ENCODE measurements around the gene PCDH9. TPM values are rescaled to one million over a fixed set of nuclear protein-coding genes. Genes with fewer than 3 reads are reported as not detected.

PCDH9 gene
- polyA plus RNA-seq, 3 donors, result 0.03 TPM; not detected in 1

- Histone ChIP-seq H3K4me3 (replicated peaks in 1 of 3; ENCODE audit: low read depth in 2 of 3, low read length in 3 of 3) (no peak overlapping the region), H3K4me2 (replicated peaks; ENCODE audit: extremely low read depth, low read length, poor library complexity, severe bottlenecking) (no peak overlapping the region), H3K9ac (ENCODE audit: insufficient read depth, low read length, poor library complexity, severe bottlenecking) (no peak overlapping the region), H3K27me3 (ENCODE audit: control insufficient read depth in 2 of 2, insufficient read depth in 2 of 2, low read length in 2 of 2) (no peaks in the 10 kb centered on the region), H3K36me3 (replicated peaks in 1 of 2; ENCODE audit: control insufficient read depth in 1 of 2, insufficient read depth in 2 of 2, low read length in 2 of 2) (no peaks in the 10 kb centered on the region), H3K79me2 (ENCODE audit: insufficient read depth, low read length) (no peaks in the 10 kb centered on the region), H3K9me3 (replicated peaks in 1 of 2; ENCODE audit: control insufficient read depth in 1 of 2, insufficient read depth in 1 of 2, low read length in 2 of 2) (peaks cover 0 to 12% of the 10 kb centered on the region in 2 donors), H3K4me1 (ENCODE audit: control insufficient read depth in 1 of 2, insufficient read depth in 2 of 2, low read length in 2 of 2) (peaks cover 9 to 15% of the 10 kb centered on the region in 2 donors), H2AFZ (ENCODE audit: insufficient read depth, low read depth, low read length, poor library complexity, severe bottlenecking) (no peak overlapping the region), H3K27ac (ENCODE audit: low read depth in 1 of 2, low read length in 2 of 2) (no peak overlapping the region), H4K20me1 (ENCODE audit: insufficient read depth, low read length) (no peaks in the 10 kb centered on the region)
- Mint-ChIP-seq H3K27ac (no peak overlapping the region), H3K27me3 (ENCODE audit: low read depth in 3 of 3) (no peaks in the 10 kb centered on the region), H3K4me3 (no peak overlapping the region), H3K36me3 (no peaks in the 10 kb centered on the region), H3K9me3 (peaks cover 4 to 18% (median 13%) of the 10 kb centered on the region in 7 donors), H3K4me1 (peaks cover 19% of the 10 kb centered on the region)
- TF ChIP-seq CTCF (IDR thresholded peaks at IDR 0.05), result no peak
- whole genome bisulfite sequencing (ENCODE audit: insufficient coverage), result 97% methylated on average over 26 of the region's 26 CpGs
- DNase-seq, result no peak
- intact Hi-C loops (cut with micrococcal nuclease), result no loop called here
Measured at GRCh38 chr13:66560991-66561390, 669.1 kb downstream of the PCDH9 start.

GRCh38 chr13:66560189-66560588, 669.9 kb downstream of the PCDH9 start:
- H3K79me2 ChIP-seq (ENCODE audit: insufficient read depth, low read length), result no peaks in the 10 kb centered on the region
- Mint-ChIP-seq H3K4me3 (no peak overlapping the region), H3K36me3 (no peaks in the 10 kb centered on the region), H3K27ac (no peak overlapping the region), H3K4me1 (peaks cover 19% of the 10 kb centered on the region), H3K9me3 (peaks cover 4 to 18% (median 13%) of the 10 kb centered on the region in 7 donors), H3K27me3 (ENCODE audit: low read depth in 3 of 3) (no peaks in the 10 kb centered on the region)
- H3K4me2 ChIP-seq (replicated peaks; ENCODE audit: extremely low read depth, low read length, poor library complexity, severe bottlenecking), result no peak overlapping the region
- H3K36me3 ChIP-seq (replicated peaks in 1 of 2; ENCODE audit: control insufficient read depth in 1 of 2, insufficient read depth in 2 of 2, low read length in 2 of 2), result no peaks in the 10 kb centered on the region
- H3K4me3 ChIP-seq (replicated peaks in 1 of 3; ENCODE audit: low read depth in 2 of 3, low read length in 3 of 3), result no peak overlapping the region
- TF ChIP-seq CTCF (IDR thresholded peaks at IDR 0.05), result no peak
- intact Hi-C loops (cut with micrococcal nuclease), result no loop called here
- no peak overlapping the region for H3K27ac ChIP-seq (ENCODE audit: low read depth in 1 of 2, low read length in 2 of 2)
- H3K9me3 ChIP-seq (replicated peaks in 1 of 2; ENCODE audit: control insufficient read depth in 1 of 2, insufficient read depth in 1 of 2, low read length in 2 of 2), result peaks cover 0 to 12% of the 10 kb centered on the region in 2 donors
- no peak overlapping the region for H3K9ac ChIP-seq (ENCODE audit: insufficient read depth, low read length, poor library complexity, severe bottlenecking)
- peaks cover 9 to 15% of the 10 kb centered on the region in 2 donors for H3K4me1 ChIP-seq (ENCODE audit: control insufficient read depth in 1 of 2, insufficient read depth in 2 of 2, low read length in 2 of 2)
- H3K27me3 ChIP-seq (ENCODE audit: control insufficient read depth in 2 of 2, insufficient read depth in 2 of 2, low read length in 2 of 2), result no peaks in the 10 kb centered on the region
- 100% methylated on average over 2 of the region's 3 CpGs for WGBS (ENCODE audit: insufficient coverage)
- DNase-seq, result no peak
- H4K20me1 ChIP-seq (ENCODE audit: insufficient read depth, low read length), result no peaks in the 10 kb centered on the region
- no peak overlapping the region for H2AFZ ChIP-seq (ENCODE audit: insufficient read depth, low read depth, low read length, poor library complexity, severe bottlenecking)
